ENCODE data around the gene DTNB.
"Not testable (repeated sequence)": the region's sequence is repeated elsewhere in the genome, so short reads cannot be mapped to it uniquely, and the experiment has no call there.

DTNB gene

DNA sequence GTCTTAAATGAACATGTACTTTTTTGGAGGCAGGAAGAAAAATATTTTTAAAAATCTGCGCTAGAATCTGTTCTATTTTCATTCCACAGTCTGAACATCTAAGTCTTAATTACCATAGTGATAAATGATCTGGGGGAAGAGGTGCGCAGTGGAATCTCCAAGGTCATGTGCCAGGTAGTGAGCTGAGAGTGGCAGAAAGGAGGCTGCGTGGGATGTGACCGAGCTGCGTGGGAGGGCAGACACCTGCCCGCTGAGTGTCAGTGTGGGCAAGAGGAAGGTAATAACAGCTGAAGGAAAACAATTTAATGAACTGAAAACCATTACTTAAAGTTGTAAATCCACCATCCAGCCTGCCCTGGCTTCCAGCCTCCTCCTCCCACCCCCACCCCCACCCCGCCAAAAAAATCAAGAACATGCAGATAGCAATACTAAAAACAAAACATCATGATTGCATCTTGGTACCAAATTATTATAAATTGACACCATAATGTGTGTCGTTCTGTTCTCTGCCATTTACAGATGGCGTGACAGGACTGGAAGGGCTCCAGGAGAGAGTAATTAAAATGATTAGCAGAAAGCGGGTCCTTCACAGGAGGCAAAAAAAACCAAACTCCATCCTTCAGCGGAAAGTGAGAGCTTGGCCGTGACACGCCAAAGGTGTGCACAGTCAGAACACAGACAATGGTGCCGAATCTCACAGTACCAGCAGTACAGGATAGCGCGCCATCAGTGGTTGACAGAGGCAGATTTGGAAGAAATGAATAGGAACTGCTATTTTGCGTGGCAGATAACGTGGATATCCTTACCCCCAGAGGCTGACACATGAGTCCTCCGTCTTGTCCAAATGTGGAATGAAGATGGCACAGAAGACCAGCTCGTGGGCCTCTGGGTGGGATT, 11.4 kb upstream of the DTNB start:
- no peak for DNase-seq (ENCODE audit: low read depth in 3 of 3, low spot score in 1 of 3)

DNA sequence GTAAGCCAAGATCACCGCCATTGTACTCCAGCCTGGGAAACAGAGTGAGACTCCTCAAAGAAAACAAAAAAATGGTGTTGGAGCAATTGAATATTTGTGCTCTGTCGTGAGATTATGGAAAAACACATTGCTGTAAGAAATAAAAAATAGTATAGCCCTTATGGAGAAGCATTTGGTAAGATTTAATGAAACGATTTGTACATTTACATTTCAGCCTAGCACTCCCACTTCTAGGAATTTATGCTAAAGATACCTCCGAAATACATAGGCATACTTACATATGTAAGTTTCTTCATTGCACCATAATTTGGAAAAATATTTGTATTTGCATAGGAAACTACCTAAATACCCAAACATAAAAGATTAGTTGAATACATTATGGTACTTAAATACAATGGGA, 8.7 kb upstream of the DTNB start:
- DNase-seq (ENCODE audit: low read depth in 3 of 3, low spot score in 1 of 3), result no peak

DNA sequence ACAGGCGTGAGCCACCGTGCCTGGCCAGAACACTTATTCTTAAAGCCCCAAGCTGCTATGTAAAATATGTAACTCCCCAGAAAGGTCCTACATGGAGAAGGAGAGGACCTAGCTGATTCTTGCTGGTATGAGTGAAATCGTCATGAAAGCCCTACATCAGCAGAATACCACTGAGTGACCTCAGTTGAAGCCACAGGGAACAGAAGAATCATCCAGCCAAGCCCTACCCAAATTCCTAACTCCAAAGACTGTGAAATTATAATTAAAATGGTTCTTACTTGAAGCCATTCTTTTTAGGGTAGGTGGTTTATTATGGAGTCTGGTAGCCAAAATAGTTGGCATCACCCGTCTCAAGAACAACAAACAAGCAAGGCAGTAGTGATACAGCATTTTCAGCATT, 4.5 kb upstream of the DTNB start:
- no peak for DNase-seq (ENCODE audit: low read depth in 3 of 3, low spot score in 1 of 3)

DNA sequence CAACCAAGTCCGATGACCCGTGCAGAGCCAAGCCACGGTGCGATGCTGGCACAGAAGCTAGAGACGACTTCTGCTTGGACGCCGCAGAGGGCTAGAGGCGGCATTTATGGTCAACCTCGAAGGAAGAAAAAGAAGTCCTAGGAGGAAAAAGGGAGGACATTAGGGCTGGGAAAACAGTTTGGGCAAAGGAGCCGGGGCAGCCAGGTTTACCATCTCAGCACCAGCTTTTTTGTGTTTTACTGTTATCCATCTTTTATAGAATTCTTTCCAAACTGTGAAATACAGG, 643 bp upstream of the DTNB start:
- no peak for DNase-seq (ENCODE audit: low read depth in 3 of 3, low spot score in 1 of 3)

DNA sequence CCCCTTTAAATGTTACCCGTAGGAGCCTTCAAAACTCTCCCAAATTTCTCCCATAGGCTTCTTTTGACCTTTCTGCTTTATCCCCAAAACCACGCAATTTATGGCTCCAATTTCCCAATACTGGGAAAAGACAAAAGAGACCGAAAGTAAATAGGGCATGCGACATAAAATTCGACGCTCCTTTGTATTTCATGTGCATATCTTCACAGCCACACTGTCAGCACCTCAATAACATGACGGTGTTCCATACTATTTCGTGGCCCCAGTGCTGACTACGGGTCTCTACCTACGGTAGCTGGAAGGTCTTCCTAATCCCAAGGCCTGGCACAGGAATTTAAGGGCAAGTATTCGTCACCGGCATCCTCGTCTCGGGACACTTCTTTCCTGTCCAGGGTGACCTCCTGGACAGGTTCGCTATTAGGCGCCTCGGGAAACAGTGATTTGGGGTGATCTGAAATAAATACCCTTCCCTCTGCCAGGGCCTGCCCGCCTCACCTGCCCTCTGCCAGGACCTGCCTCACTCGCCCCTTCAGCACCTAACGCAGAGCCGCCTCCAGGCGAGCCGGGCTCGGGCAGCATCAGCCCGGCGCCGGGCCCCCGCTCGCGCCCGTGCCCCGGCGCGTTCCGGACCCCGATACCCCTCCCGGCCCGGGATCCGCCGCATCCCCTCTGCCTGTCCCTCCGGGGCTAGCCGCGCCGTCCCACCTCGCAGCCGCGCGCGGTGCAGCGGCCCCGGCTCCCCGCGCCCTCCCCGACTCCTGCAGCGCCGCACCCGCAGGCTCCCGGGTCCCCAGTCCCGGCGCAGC, 680 bp downstream of the DTNB start:
- DNase-seq (ENCODE audit: low read depth in 3 of 3, low spot score in 1 of 3), result peak; percentile 12 to 52 (median 35)

DNA sequence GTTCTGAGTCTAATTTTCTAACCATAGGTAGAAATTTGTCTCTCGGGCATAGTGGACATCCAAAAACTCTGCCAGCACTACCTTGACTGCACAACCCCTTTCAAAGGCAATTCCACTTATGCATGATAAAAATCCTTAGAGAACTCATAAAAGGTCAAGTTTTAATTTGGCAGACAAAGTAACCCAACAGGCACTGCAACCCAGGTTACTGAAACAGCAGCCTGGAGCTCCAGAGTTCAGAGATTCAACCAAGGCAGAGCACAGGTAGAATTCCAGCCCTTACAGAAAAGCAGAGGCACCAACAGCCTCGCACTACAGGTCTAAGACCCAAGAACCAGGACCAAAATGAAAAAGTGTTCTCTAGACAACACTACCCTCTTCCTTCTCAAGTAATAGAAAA, 1.8 kb downstream of the DTNB start:
- DNase-seq (ENCODE audit: low read depth in 3 of 3, low spot score in 1 of 3), result no peak

DNA sequence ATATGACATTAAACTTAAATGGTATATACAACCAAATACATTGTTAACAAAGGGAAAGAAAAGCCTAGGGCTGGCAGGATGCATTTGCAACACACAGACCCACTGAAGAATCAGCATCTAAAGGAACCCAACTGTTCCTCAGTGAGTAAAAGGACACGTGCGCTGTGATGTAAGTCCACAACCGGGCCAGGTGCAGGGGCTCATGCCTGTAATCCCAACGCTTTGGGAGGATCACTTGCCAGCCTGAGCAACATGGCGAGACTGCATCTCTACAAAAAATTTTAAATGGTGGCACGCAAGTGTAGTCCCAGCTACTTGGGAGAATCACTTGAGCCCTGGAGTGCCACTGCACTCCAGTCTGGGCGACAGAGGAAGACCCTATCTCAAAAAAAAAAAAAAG, 3.9 kb downstream of the DTNB start:
- no peak for DNase-seq (ENCODE audit: low read depth in 3 of 3, low spot score in 1 of 3)

DNA sequence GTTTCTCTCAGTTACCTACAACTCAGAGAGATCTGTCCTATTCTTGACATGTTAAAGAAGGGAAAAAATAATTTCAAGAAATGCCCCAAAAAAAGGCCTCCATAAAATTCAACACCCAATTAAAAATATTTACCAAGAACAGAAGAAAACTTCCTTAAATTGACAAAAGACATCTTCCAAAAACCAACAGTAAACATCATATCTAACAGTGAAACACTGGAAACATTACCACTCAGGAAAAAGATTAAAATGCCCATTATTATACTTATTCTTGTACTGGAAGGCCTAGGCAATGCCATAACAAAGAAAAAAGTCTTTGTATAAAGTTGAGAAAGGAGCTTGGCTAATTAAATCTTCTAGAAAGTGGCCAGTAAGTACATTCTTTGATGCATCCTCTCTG, 7.2 kb downstream of the DTNB start:
- no peak for DNase-seq (ENCODE audit: low read depth in 3 of 3, low spot score in 1 of 3)

DNA sequence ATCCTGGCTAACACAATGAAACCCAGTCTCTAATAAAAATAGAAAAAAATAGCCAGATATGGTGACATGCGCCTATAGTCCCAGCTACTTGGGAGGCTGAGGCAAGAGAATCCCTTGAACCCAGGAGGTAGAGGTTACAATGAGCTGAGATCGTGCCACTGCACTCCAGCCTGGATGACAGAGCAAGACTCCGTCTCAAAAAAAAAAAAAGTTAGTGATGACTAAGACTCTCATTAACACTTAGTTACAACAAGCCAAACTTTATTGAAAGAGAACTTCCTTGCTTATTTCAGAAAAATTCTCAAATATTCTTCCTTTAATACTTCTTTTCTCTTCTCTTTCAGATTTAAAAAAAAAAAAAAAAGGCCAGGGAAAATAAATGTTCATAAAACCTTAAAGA, 7.9 kb downstream of the DTNB start:
- DNase-seq (ENCODE audit: low read depth in 3 of 3, low spot score in 1 of 3), result not testable (repeated sequence)

DNA sequence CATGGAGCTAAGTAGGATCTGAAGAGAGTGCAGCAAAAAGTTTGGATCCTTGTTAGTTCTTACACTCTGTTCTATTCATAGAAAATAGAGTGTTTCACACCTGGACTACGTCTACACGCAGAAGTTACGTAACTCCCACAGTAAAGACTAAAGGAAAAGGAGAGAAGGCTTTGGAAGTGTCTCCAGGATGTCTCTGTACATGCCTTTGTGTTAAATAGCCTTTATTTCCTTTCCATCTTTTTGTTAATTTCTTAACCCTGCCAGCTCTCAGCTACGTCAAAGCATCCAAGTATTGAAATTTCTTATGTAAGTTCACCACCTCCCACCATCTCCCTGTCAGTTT, 8.4 kb downstream of the DTNB start:
- no peak for DNase-seq (ENCODE audit: low read depth in 3 of 3, low spot score in 1 of 3)

DNA sequence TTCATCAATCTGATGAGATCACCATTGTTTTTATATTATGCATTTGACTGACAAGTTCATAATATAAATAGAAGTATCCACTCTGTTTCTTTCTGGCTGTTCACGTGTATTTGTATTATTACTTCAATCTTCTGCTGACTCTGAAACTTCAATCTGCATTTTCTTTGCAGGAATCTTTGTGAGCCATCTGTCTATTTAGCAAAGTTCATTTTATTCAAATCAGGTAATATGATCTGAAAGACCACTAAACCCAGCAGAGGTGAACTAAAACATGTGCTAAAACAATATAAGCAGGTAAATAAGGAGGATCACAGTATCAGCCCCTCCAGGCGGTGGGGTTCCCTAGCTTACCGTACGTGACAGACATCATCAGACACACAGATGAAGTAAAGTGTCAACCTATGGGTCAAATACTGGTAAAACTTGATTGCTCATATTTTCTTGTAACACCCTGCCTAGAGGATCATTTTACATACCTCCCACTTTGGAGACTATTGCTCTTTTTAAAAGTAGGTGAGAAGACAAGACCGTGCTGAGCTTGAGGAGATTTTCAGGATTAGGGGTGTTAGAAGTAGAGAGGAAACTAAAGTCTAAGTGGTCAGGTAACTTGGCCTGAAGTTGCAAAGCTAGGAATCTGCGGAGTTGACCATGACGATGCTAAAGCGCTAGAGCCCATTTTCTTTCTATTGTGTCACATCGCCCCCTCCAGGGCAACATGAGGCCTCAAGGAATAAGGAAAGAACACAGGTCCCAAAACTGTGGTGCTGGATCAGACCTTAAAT, 9.0 kb downstream of the DTNB start:
- DNase-seq (ENCODE audit: low read depth in 3 of 3, low spot score in 1 of 3), result no peak

DNA sequence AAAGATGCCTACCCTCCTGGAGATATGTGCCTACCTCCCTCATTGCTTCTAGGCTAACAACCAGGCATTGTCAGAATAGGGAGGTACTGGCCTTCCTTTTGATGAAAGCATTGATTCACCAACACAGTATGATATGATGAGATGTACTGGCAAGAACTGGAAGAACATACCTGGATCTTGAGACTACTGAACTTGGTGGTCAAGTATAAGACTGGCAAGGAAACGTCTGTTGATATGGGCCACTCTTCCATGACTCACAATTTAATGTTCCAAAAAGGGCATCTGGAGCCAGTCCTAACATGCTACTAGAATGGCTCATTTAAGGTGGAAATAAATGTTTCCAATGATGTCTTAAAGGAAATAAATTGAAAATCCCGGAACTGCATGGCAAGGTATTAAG, 18.1 kb downstream of the DTNB start:
- DNase-seq (ENCODE audit: low read depth in 3 of 3, low spot score in 1 of 3), result no peak

DNA sequence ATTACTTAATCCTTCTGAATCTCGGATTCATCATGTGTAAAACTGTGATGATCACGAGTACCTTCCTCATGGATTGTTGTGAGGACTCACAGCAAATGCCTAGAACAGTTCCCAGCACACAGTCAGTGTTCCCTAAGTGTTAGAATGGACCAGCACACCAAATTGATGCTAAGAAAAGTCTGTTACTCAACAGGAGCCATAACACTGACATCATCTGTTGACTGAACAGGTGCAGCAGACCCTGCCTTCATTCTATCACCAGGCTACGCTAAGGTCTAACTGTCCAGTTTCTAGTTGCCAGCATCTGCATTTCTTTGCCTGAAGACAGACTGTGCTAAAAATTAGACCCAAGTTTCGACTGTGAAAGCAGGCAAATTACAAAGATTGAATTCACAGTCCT, 18.6 kb downstream of the DTNB start:
- DNase-seq (ENCODE audit: low read depth in 3 of 3, low spot score in 1 of 3), result no peak

DNA sequence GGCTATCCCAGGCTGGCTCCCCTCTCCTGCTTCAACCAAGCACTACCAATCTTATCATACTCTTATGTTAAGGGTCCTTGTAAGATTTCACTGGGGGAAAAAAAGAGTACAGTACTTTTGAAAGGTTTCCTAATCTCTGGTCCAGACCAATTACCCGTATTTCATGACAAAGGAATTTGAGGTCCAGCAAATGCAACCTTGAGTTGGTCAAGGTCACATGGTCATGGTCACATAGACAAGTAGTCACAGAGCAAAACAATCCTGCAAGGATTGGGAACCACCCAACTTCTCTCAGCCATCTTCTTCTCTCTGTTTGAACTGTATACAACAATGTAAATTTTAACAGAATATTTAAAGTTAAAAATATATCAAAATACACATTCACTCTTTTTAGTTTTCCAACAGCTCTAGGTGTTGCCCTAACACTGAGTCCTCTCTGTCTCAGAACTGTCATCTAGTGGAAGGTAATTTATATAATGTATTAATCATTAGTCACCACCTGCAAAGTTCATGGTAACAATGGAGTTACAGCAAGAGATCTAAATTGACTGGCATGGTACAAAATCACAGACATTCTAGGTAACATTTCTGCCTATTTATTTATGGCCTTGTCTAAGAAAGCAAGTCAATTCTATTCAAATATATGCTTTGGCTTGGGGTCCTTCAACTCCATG, 21.5 kb downstream of the DTNB start:
- no peak for DNase-seq (ENCODE audit: low read depth in 3 of 3, low spot score in 1 of 3)

DNA sequence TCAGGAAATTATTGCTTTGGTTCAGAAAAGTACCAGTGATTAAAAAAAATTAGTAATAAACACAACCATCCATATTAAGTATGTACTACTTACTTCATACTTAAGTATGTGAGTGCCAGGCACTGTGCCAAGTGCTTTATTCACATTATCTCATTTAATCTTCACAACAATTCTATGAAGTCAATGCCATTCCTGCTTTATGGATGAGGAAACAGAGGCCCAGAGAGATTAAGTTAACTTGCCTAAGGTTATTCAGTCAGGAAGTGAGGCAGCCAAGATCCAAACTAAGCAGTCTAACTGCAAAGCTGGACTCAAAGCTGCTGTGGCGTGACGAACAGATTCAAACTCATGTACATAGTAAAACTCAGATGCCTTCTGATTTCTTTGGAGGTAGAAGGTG, 22.3 kb downstream of the DTNB start:
- DNase-seq (ENCODE audit: low read depth in 3 of 3, low spot score in 1 of 3), result no peak

DNA sequence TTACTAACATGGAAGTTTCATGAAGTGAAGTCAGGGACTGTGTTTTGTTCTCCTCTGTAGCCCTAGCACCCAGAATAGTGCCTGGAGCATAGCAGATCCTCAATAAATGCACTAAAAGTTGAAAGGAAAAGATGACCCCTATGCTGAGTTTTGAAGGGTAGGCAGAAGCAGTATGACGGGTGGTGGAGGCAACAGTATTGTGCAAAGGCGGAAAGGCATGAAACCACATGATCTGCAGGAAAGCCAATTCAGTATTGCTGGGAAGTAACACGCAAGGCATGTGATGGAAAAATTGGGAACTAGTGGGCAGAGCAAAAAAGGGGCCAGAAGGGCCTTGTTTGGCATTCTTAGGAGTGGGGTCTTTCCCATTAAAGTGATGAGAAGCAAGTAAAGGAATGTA, 23.1 kb downstream of the DTNB start:
- no peak for DNase-seq (ENCODE audit: low read depth in 3 of 3, low spot score in 1 of 3)

DNA sequence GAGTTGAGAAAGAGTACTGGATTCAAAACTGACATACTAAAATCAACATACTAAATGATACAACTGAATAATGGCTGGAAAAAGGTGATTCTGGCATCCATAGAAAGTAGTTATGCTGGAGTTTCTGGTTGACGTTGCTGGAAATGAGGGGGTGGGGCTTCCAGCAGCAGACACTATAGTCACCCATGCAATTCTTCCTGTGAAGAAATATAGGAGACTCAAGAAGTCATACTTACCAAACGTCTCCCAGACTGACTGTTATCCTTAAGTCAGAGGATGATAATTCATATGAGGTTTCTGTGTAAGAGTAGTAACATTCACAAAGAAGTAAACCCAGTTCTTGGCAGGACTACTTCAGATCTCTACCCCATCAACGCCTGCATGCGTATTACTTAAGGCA, 23.6 kb downstream of the DTNB start:
- DNase-seq (ENCODE audit: low read depth in 3 of 3, low spot score in 1 of 3), result no peak

DNA sequence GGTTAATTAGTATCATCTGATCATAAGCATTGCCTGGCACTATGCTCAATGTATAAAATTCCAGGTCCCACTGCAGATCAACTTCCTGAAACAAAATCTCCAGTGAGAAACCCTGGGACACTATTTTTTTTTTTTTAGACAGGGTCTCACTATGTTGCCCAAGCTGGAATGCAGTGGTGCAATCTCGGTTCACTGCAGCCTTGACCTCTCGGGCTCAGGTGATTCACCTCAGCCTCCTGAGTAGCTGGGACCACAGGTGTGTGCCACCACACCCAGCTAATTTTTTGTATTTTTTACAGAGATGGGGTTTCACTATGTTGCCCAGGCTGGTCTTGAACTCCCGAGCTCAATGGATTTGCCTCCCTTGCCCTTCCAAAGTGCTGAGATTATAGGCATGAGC, 31.1 kb downstream of the DTNB start:
- no peak for DNase-seq (ENCODE audit: low read depth in 3 of 3, low spot score in 1 of 3)

DNA sequence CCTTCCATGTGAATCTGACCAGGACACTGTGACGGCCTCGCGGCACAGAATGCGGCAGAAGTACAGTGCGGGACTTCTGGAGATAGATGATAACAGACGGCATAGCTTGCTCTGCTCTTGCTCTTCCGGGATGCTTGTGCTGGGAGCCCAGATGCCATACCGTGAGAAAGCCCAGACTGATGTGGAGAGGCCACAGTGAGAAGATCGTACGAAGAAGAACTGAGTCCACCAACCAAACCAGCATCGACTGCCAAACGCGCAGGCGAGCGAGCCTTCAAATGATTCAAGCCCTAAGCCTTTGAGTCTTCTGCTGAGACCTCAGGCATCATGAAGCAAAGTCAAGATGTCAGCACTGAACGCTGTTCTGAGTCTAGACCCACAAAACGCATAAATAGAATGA, 33.7 kb downstream of the DTNB start:
- no peak for DNase-seq (ENCODE audit: low read depth in 3 of 3, low spot score in 1 of 3)

DNA sequence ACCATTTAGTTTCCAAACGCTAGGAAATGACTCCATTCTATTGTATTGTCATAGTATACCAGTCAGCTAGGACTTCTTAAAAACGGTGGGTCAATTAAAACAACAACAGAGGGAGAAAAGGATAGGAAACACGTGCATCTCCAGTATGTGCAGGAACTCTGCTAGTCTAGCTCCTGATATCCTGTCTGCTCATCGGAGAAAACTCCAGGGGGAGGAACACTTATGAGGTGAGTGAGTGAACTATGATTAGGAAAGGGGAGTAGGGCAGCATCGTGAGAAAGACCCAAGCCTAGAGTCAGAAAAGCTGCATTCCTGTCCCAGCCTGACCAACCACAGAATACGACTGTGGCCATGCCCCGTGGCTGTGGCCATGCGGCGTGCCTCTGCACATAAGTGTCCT, 34.2 kb downstream of the DTNB start:
- DNase-seq (ENCODE audit: low read depth in 3 of 3, low spot score in 1 of 3), result no peak

DNA sequence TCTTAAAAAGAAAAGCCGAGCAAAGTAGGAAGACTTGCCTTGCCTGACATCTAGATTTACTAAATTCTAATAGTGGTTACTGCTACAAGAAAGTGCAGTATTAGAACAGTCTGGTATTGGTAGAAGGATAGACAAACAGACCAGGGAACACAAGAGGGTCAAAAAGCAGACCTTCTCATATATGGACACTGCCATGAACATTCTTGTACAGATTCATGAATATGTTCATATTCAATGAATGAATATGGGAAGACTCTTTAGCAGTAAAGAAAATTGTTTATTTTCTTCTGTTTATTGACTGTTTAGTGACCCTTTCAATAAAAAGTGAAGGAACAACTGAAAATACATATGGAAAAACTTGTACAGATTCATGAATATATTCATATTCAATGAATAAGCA, 37.6 kb downstream of the DTNB start:
- DNase-seq (ENCODE audit: low read depth in 3 of 3, low spot score in 1 of 3), result no peak

DNA sequence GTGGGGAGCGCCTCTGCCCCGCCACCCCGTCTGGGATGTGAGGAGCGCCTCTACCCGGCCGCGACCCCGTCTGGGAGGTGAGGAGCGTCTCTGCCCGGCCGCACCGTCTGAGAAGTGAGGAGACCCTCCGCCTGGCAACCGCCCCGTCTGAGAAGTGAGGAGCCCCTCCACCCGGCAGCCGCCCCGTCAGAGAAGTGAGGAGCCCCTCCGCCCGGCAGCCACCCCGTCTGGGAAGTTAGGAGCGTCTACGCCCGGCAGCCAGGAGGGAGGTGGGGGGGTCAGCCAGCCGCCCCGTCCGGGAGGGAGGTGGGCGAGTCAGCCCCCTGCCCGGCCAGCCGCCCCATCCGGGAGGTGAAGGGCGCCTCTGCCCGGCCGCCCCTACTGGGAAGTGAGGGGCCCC, 39.6 kb downstream of the DTNB start:
- not testable (repeated sequence) for DNase-seq (ENCODE audit: low read depth in 3 of 3, low spot score in 1 of 3)

Data from stimulated activated CD4-positive, alpha-beta T cell treated with anti-CD3 and anti-CD28 coated beads, TNF-alpha, amount 100 ng/mL, for 1 hour (primary cell).